ENCODE measurements around the gene DOCK4. TPM values are rescaled to one million over a fixed set of nuclear protein-coding genes. Genes with fewer than 3 reads are reported as not detected.

Gene DOCK4
- total RNA-seq, 1 donor from 2014 or later = 43.0 TPM

GRCh38 chr7:112135815-112136214 is 70.4 kb downstream of the DOCK4 start:
- H3K27ac Mint-ChIP-seq (ENCODE audit: unreplicated experiment) = no peak overlapping the region
- no peak overlapping the region for H3K4me3 Mint-ChIP-seq (ENCODE audit: unreplicated experiment)
- H3K36me3 Mint-ChIP-seq (ENCODE audit: low read depth) = no peaks in the 10 kb centered on the region
- peaks cover 47% of the 10 kb centered on the region for H3K4me1 Mint-ChIP-seq (ENCODE audit: low read depth)
- H3K27me3 Mint-ChIP-seq (ENCODE audit: low read depth) = no peaks in the 10 kb centered on the region
- DNase-seq (ENCODE audit: low spot score) = no peak
- TF ChIP-seq CTCF (IDR thresholded peaks at IDR 0.05) = no peak
- H3K9me3 Mint-ChIP-seq (ENCODE audit: low read depth) = no peaks in the 10 kb centered on the region

- Mint-ChIP-seq H3K27ac (ENCODE audit: unreplicated experiment) (no peak overlapping the region), H3K4me3 (ENCODE audit: unreplicated experiment) (no peak overlapping the region), H3K27me3 (ENCODE audit: low read depth) (no peaks in the 10 kb centered on the region), H3K9me3 (ENCODE audit: low read depth) (no peaks in the 10 kb centered on the region), H3K4me1 (ENCODE audit: low read depth) (peaks cover 46% of the 10 kb centered on the region), H3K36me3 (ENCODE audit: low read depth) (no peaks in the 10 kb centered on the region)
- TF ChIP-seq CTCF (IDR thresholded peaks at IDR 0.05) = no peak
- DNase-seq (ENCODE audit: low spot score) = no peak
Measured at GRCh38 chr7:112134039-112134438, 72.2 kb downstream of the DOCK4 start.

GRCh38 chr7:112133328-112133727 is 72.9 kb downstream of the DOCK4 start:
- H3K4me3 Mint-ChIP-seq (ENCODE audit: unreplicated experiment) = no peak overlapping the region
- H3K9me3 Mint-ChIP-seq (ENCODE audit: low read depth) = no peaks in the 10 kb centered on the region
- no peak for TF ChIP-seq CTCF (IDR thresholded peaks at IDR 0.05)
- no peak for DNase-seq (ENCODE audit: low spot score)
- no peaks in the 10 kb centered on the region for H3K36me3 Mint-ChIP-seq (ENCODE audit: low read depth)
- no peaks in the 10 kb centered on the region for H3K27me3 Mint-ChIP-seq (ENCODE audit: low read depth)
- no peak overlapping the region for H3K27ac Mint-ChIP-seq (ENCODE audit: unreplicated experiment)
- peaks cover 48% of the 10 kb centered on the region for H3K4me1 Mint-ChIP-seq (ENCODE audit: low read depth)

- H3K27ac Mint-ChIP-seq (ENCODE audit: unreplicated experiment) = no peak overlapping the region
- H3K27me3 Mint-ChIP-seq (ENCODE audit: low read depth) = no peaks in the 10 kb centered on the region
- no peak overlapping the region for H3K4me3 Mint-ChIP-seq (ENCODE audit: unreplicated experiment)
- no peak for TF ChIP-seq CTCF (IDR thresholded peaks at IDR 0.05)
- H3K9me3 Mint-ChIP-seq (ENCODE audit: low read depth) = no peaks in the 10 kb centered on the region
- DNase-seq (ENCODE audit: low spot score) = no peak
- H3K4me1 Mint-ChIP-seq (ENCODE audit: low read depth) = peaks cover 48% of the 10 kb centered on the region
- no peaks in the 10 kb centered on the region for H3K36me3 Mint-ChIP-seq (ENCODE audit: low read depth)
Measured at GRCh38 chr7:112132051-112132694, 74.0 kb downstream of the DOCK4 start.

- Mint-ChIP-seq H3K36me3 (ENCODE audit: low read depth) (no peaks in the 10 kb centered on the region), H3K27me3 (ENCODE audit: low read depth) (no peaks in the 10 kb centered on the region), H3K4me3 (ENCODE audit: unreplicated experiment) (no peak overlapping the region), H3K4me1 (ENCODE audit: low read depth) (peaks cover 48% of the 10 kb centered on the region), H3K27ac (ENCODE audit: unreplicated experiment) (no peak overlapping the region), H3K9me3 (ENCODE audit: low read depth) (no peaks in the 10 kb centered on the region)
- DNase-seq (ENCODE audit: low spot score) = no peak
- no peak for TF ChIP-seq CTCF (IDR thresholded peaks at IDR 0.05)
Measured at GRCh38 chr7:112130729-112131410, 75.3 kb downstream of the DOCK4 start.
